GM18520 (cell line): ENCODE results near the gene C1R.
"Not testable (repeated sequence)": the region's sequence is repeated elsewhere in the genome, so short reads cannot be mapped to it uniquely, and the experiment has no call there.

Source experiments
- ATAC-seq: cut with Tn5 transposase; IDR thresholded peaks from one replicate; pipeline ENCODE4 v1.9.1; 2021; ENCODE audit not compliant: unreplicated experiment

The C1R gene

DNA sequence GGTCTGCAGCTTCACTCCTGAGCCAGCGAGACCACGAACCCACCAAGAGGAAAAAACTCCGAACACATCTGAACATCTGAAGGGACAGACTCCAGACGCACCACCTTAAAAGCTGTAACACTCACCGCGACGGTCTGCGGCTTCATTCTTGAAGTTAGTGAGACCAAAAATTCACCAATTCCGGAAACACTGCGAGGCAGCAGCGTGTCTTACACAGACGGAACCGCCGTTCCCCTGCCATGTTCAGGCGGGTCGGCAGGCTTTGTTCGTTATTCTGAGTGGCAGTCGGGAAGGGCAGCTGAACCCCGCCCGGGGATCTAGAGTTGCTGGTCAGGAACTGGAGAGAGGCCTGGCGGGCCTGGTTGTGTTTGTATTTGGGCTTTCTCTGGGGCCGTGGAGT lies 53.7 kb downstream of the C1R start:
- no peak for ATAC-seq

DNA sequence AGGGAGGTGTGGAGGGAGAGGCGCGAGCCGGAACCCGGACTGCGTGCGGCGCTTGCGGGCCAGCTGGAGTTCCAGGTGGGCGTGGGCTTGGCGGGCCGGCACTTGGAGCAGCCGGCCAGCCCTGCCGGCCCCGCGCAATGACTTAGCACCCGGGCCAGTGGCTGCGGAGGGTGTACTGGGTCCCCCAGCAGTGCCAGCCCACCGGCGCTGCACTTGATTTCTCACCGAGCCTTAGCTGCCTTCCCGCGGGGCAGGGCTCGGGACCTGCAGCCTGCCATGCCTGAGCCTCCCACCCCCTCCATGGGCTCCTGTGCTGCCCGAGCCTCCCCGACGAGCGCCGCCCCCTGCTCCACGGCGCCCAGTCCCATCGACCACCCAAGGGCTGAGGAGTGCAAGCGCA lies 54.8 kb downstream of the C1R start:
- ATAC-seq = not testable (repeated sequence)

DNA sequence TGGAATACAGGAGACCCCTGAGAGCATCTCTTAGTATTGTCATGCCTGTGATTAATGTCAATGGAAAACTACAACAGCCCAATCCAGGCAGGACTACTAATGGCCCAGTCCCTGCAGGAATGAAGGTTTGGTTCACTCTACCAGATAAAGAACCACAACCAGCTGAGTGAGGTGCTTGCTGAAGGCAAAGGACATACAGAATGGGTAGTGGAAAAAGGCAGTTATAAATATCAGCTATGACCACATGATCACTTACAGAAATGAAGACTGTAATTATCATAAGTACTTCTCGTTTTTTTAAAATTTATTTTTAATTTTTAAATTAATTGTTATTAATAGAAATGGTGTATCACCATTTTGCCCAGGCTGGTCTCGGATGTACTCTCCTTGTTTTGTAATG lies 56.8 kb downstream of the C1R start:
- ATAC-seq = no peak

DNA sequence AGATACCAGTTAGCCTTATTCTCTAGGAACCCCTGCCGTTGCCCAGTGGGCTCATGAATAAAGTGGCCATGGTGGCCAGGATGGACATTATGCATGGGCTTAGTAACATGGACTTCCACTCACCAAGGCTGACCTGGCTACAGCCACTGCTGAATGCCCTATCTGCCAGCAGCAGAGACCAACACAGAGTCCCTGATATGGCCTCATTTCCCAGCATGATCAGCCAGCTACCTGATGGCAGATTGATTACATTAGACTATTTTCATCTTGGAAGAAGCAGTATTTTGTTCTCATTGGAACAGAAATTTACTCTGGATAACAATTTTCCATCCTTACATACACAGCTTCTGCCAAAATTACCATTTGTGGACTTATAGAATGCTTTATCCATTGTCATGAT lies 57.8 kb downstream of the C1R start:
- no peak for ATAC-seq

DNA sequence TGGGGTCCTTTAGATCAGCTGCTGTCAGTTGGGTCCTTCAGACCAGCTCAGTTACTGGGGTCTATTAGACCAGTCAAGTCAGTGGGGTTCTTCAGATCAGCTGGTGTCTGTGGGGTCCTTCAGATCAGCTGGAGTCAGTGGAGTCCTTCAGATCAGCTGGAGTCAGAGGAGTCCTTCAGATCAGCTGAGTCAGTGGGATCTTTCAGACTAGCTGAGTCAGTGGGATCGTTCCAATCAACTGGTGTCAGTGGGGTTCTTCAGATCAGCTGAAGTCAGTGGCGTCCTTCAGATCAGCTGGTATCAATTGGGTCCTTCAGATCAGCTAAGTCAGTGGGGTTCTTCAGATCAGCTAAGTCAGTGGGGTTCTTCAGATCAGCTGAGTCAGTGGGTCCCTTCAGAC lies 59.3 kb downstream of the C1R start:
- no peak for ATAC-seq

DNA sequence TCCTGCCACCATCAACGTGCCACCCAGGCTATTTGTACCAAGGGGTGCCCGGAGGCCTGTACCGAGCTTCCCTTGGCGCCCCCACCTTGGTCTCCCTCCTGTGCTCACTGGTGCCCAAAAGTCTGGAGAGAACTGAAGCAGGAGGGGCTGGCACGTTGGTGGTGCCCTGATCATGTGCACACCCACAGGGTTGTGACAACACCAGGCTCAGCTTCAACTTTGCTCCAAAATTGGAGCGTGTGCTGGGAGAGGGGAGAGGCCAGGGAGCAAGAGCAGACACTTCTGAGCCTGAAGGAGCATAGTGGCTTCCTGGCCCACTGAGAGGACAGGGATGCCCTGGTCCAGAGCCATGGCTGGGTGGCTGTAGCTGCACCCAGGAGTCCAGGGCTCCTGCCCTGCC lies 60.9 kb downstream of the C1R start:
- ATAC-seq = no peak
